Ectodermal cell (in vitro differentiated cells): Measurements from ENCODE around the gene TMPRSS11B.
"Not testable (repeated sequence)": the region's sequence is repeated elsewhere in the genome, so short reads cannot be mapped to it uniquely, and the experiment has no call there.

Experiments used
- H3K27ac ChIP-seq: 2 replicates; pipeline ENCODE4 v1.7.0; 2013; ENCODE audit warnings: mild to moderate bottlenecking, low read depth, low read length; ENCODE audit not compliant: insufficient read depth, poor library complexity, severe bottlenecking
- H3K27me3 ChIP-seq: 2 replicates; pipeline ENCODE4 v1.7.0; 2013; ENCODE audit warnings: mild to moderate bottlenecking, low read length; ENCODE audit not compliant: insufficient read depth, control insufficient read depth, poor library complexity, severe bottlenecking
- H3K36me3 ChIP-seq: one replicate; pipeline ENCODE4 v1.7.0; 2013; ENCODE audit warnings: low read length; ENCODE audit not compliant: control insufficient read depth, insufficient read depth
- H3K4me1 ChIP-seq: one replicate; pipeline ENCODE4 v1.7.0; 2013; ENCODE audit warnings: low read length; ENCODE audit not compliant: control insufficient read depth, insufficient read depth
- H3K4me3 ChIP-seq: 2 replicates; pipeline ENCODE4 v1.7.0; 2013; ENCODE audit warnings: low read depth, low read length, control low read depth; ENCODE audit not compliant: insufficient read depth
- H3K9me3 ChIP-seq: 2 replicates; pipeline ENCODE4 v1.7.0; 2013; ENCODE audit warnings: mild to moderate bottlenecking, low read length, moderate library complexity; ENCODE audit not compliant: control insufficient read depth
- WGBS, 2 experiments: methylation state at CpG; one replicate each; pipeline ENCODE4 v1.1.7; 2013; ENCODE audit warnings: missing lambda C conversion rate in 2 of 2; 5-methylcytosine and 5-hydroxymethylcytosine counted together

TMPRSS11B gene

DNA sequence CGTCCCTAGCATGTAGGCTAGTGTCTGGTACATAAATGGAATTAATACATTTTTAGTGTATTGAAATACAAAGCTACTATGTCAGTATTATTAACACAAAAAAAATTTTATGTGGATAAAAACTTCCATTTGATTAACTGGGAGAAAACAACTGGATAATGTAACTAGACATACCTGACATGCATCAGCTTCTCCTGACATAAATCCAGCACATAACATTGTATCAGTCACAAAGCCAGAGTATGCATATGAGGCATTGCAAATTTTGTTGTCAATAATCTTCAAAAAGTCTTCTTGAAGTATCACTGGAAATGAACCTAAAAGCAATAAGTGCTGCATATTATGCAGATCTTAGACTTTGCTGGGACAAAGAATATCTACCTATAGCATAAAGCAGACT is 16.9 kb downstream of the TMPRSS11B start:
- no peaks in the 10 kb centered on the region for H3K36me3 ChIP-seq
- H3K4me1 ChIP-seq, result no peaks in the 10 kb centered on the region
- 100% methylated on average over 1 of the region's 1 CpG; no CpG with 5 or more reads in 1 of the 2 experiments for WGBS, 2 experiments
- H3K9me3 ChIP-seq, result no peaks in the 10 kb centered on the region
- H3K27ac ChIP-seq, result no peak overlapping the region
- no peak overlapping the region for H3K4me3 ChIP-seq
- no peaks in the 10 kb centered on the region for H3K27me3 ChIP-seq

DNA sequence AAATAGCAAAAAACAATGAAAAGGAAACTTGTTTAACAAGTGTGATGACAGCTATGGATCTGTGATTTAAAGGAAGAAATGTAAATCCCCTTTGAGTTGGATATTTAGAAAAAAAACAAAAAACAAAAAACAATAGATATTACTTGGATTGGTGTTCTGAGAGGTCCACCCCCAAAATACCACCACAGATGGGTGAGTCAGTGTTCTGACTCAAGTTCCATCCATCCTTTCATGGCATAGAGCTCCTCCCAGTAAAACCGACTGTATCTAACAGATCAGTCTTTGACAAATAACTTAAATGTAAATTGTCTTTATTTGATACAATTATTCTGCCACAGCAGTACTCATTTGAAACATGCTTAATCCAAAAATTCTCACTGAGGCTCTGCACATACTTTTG is 27.4 kb downstream of the TMPRSS11B start:
- H3K9me3 ChIP-seq, result no peaks in the 10 kb centered on the region
- no peak overlapping the region for H3K27ac ChIP-seq
- H3K4me3 ChIP-seq, result no peak overlapping the region
- no peaks in the 10 kb centered on the region for H3K4me1 ChIP-seq
- 40% methylated on average over 1 of the region's 1 CpG; no CpG with 5 or more reads in 1 of the 2 experiments for WGBS, 2 experiments
- H3K36me3 ChIP-seq, result no peaks in the 10 kb centered on the region
- H3K27me3 ChIP-seq, result no peaks in the 10 kb centered on the region

- no peaks in the 10 kb centered on the region for H3K27me3 ChIP-seq
- no peak overlapping the region for H3K4me3 ChIP-seq
- no peaks in the 10 kb centered on the region for H3K9me3 ChIP-seq
- H3K4me1 ChIP-seq, result no peaks in the 10 kb centered on the region
- no peak overlapping the region for H3K27ac ChIP-seq
- no peaks in the 10 kb centered on the region for H3K36me3 ChIP-seq
Measured at GRCh38 chr4:68216501-68216900, 29.0 kb downstream of the TMPRSS11B start.

- H3K4me1 ChIP-seq, result no peaks in the 10 kb centered on the region
- no peaks in the 10 kb centered on the region for H3K36me3 ChIP-seq
- no peaks in the 10 kb centered on the region for H3K27me3 ChIP-seq
- no peak overlapping the region for H3K4me3 ChIP-seq
- H3K9me3 ChIP-seq, result no peaks in the 10 kb centered on the region
- 90 to 92% methylated on average over 1 of the region's 1 CpG for WGBS, 2 experiments
- no peak overlapping the region for H3K27ac ChIP-seq
Measured at GRCh38 chr4:68209003-68209402, 36.5 kb downstream of the TMPRSS11B start.

DNA sequence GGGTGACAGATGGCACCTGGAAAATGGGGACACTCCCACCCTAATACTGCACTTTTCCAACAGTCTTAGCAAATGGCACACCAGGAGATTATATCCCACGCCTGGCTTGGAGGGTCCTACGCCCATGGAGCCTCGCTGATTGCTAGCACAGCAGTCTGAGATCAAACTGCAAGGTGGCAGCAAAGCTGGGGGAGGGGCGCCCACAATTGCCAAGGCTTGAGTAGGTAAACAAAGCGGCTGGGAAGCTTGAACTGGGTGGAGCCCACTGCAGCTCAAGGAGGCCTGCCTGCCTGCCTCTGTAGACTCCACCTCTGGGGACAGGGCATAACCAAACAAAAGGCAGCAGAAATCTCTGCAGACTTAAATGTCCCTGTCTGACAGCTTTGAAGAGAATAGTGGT is 51.2 kb downstream of the TMPRSS11B start:
- not testable (repeated sequence) for H3K27ac ChIP-seq, H3K4me3 ChIP-seq, H3K9me3 ChIP-seq, H3K36me3 ChIP-seq, H3K27me3 ChIP-seq, H3K4me1 ChIP-seq
- 94 to 99% methylated on average over 5 of the region's 5 CpGs for WGBS, 2 experiments

DNA sequence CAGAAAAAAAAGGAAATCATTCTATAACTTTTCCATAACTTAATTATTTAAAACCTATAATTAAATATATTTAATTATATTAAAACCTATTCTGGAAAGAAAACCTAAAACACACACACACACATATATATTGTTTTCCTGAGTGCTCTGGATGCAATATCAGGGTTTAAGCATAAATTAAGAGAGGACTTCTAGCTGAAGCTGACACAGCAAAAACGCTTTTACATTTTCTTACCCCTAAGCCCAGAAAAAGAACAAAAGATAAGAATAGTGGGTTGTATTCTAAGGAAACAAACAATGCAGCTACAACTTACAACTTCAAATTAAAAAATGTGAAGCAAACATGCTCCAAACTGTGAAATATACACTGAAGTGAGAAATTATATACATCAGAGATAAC is 52.3 kb downstream of the TMPRSS11B start:
- 80% methylated on average over 1 of the region's 1 CpG for WGBS, 2 experiments
- H3K27me3 ChIP-seq, result no peaks in the 10 kb centered on the region
- no peak overlapping the region for H3K4me3 ChIP-seq
- no peaks in the 10 kb centered on the region for H3K36me3 ChIP-seq
- no peak overlapping the region for H3K27ac ChIP-seq
- no peaks in the 10 kb centered on the region for H3K4me1 ChIP-seq
- no peaks in the 10 kb centered on the region for H3K9me3 ChIP-seq

- H3K9me3 ChIP-seq, result no peaks in the 10 kb centered on the region
- H3K27me3 ChIP-seq, result no peaks in the 10 kb centered on the region
- 93 to 100% methylated on average over 1 to 2 of the region's 2 CpGs for WGBS, 2 experiments
Measured at GRCh38 chr4:68187145-68187544, 58.3 kb downstream of the TMPRSS11B start.

GRCh38 chr4:68184923-68185322 is 60.6 kb downstream of the TMPRSS11B start:
- Histone ChIP-seq H3K27ac (no peak overlapping the region), H3K4me1 (no peaks in the 10 kb centered on the region), H3K9me3 (no peaks in the 10 kb centered on the region), H3K4me3 (no peak overlapping the region), H3K27me3 (no peaks in the 10 kb centered on the region), H3K36me3 (no peaks in the 10 kb centered on the region)

More at GRCh38 chr4:68187145-68187544, 58.3 kb downstream of the TMPRSS11B start:
- Histone ChIP-seq H3K27ac (no peak overlapping the region), H3K36me3 (no peaks in the 10 kb centered on the region), H3K4me1 (no peaks in the 10 kb centered on the region), H3K4me3 (no peak overlapping the region)

GRCh38 chr4:68183417-68183816 is 62.1 kb downstream of the TMPRSS11B start:
- H3K27me3 ChIP-seq, result no peaks in the 10 kb centered on the region
- H3K36me3 ChIP-seq, result no peaks in the 10 kb centered on the region
- no peak overlapping the region for H3K27ac ChIP-seq
- no peaks in the 10 kb centered on the region for H3K4me1 ChIP-seq
- no peaks in the 10 kb centered on the region for H3K9me3 ChIP-seq
- H3K4me3 ChIP-seq, result no peak overlapping the region

DNA sequence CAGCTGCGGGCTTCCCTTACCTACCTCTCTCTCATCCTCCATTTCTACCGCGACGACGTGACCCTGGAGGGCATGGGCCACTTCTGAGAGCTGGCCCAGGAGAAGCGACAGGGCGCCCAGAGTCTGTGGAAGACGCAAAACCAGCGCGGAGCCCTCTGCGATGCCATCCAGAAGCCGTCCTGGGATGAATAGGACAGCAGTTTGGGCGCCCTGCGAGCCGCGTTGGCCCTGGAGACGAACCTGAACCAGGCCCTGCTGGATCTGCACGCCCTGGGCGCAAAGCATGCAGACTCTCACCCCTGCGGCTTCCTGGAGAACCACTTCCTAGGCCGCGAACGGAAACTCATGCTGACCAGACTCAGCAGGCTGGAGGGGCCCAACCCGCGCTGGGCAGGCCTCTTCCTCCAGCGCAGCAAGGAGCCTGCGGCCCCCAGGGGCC is 63.1 kb downstream of the TMPRSS11B start:
- no peaks in the 10 kb centered on the region for H3K4me1 ChIP-seq
- H3K27me3 ChIP-seq, result no peaks in the 10 kb centered on the region
- H3K27ac ChIP-seq, result no peak overlapping the region
- H3K9me3 ChIP-seq, result no peaks in the 10 kb centered on the region
- 95 to 96% methylated on average over 27 of the region's 27 CpGs for WGBS, 2 experiments
- no peaks in the 10 kb centered on the region for H3K36me3 ChIP-seq
- no peak overlapping the region for H3K4me3 ChIP-seq

DNA sequence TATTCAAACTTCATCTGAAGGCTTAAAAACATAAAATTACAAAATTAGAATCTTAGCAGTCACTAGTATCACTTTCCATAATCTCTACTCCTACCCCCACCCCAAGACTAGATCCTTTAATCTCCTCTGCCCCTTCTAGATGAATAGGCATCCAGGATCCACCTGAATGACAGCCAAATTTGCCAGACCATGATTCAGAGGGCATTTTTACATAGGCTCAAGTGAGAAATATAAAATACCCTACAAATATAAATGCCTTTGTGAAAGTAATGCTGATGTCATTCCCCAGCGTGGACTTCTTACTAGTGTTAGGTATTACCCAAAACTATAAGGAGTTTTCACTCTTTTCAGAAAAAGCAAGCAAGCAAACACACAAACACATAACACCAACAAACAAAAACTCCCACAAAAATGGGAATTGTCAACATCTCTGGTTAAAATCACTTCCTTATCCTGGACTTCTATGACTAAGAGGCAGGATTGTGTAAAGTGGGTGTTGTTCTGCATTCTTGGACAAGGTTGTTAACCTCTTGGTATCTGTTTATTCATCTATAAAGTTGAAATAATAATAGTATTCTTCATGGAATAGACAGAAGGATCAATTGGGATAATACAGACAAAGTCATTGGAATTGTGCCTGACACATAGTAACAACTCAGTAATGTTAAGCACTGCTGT is 64.5 kb downstream of the TMPRSS11B start:
- WGBS, 2 experiments, result 80 to 100% methylated on average over 1 of the region's 1 CpG
- H3K27ac ChIP-seq, result no peak overlapping the region
- no peaks in the 10 kb centered on the region for H3K9me3 ChIP-seq
- no peaks in the 10 kb centered on the region for H3K27me3 ChIP-seq
- H3K4me3 ChIP-seq, result no peak overlapping the region
- H3K4me1 ChIP-seq, result no peaks in the 10 kb centered on the region
- no peaks in the 10 kb centered on the region for H3K36me3 ChIP-seq
